IMR-90 (cell line): ENCODE measurements around the gene INO80.

ENCODE experiments used
- BHLHE40 ChIP-seq: fragments of 150-350 bp; IDR thresholded peaks from 2 replicates; pipeline ENCODE4 v1.6.1; 2016; ENCODE audit warnings: mild to moderate bottlenecking, low read depth, low read length
- CEBPB ChIP-seq: IDR thresholded peaks from 2 replicates; pipeline ENCODE4 v1.6.1; 2012; ENCODE audit warnings: low read depth, low read length, improper control_type of control experiment
- CTCF ChIP-seq: conservative IDR thresholded peaks from 2 replicates; pipeline ENCODE4 v1.5.1; 2012; ENCODE audit warnings: mild to moderate bottlenecking, low read depth, low read length, improper control_type of control experiment
- ELK1 ChIP-seq: fragments of 150-350 bp; IDR thresholded peaks from 2 replicates; pipeline ENCODE4 v1.6.1; 2016; ENCODE audit warnings: low read depth, mild to moderate bottlenecking, low read length, moderate library complexity, borderline replicate concordance
- FOS ChIP-seq: fragments of 150-350 bp; IDR thresholded peaks from 2 replicates; pipeline ENCODE4 v1.6.1; 2016; ENCODE audit warnings: low read depth, low read length
- MAFK ChIP-seq: IDR thresholded peaks from 2 replicates; pipeline ENCODE4 v1.6.1; 2012; ENCODE audit warnings: low read depth, low read length, improper control_type of control experiment
- MAZ ChIP-seq: IDR thresholded peaks from 2 replicates; pipeline ENCODE4 v1.6.1; 2012; ENCODE audit warnings: low read depth, mild to moderate bottlenecking, low read length, improper control_type of control experiment, moderate library complexity, borderline replicate concordance
- MXI1 ChIP-seq: IDR thresholded peaks from 2 replicates; pipeline ENCODE4 v1.6.1; 2012; ENCODE audit warnings: low read depth, mild to moderate bottlenecking, low read length, moderate library complexity, borderline replicate concordance
- POLR2A ChIP-seq: IDR thresholded peaks from 2 replicates; pipeline ENCODE4 v1.6.1; 2012; ENCODE audit warnings: mild to moderate bottlenecking, low read depth, low read length
- RAD21 ChIP-seq: IDR thresholded peaks from 2 replicates; pipeline ENCODE4 v1.6.1; 2012; ENCODE audit warnings: low read length, improper control_type of control experiment
- RCOR1 ChIP-seq: IDR thresholded peaks from 2 replicates; pipeline ENCODE4 v1.6.1; 2012; ENCODE audit warnings: mild to moderate bottlenecking, low read length, improper control_type of control experiment; ENCODE audit not compliant: insufficient replicate concordance
- RFX5 ChIP-seq: IDR thresholded peaks from 2 replicates; pipeline ENCODE4 v1.8.0; 2012; ENCODE audit warnings: low read depth, mild to moderate bottlenecking, low read length, moderate library complexity
- SMC3 ChIP-seq: fragments of 150-350 bp; IDR thresholded peaks from 2 replicates; pipeline ENCODE4 v1.6.1; 2016; ENCODE audit warnings: low read depth, mild to moderate bottlenecking, antibody characterized with exemption, low read length, moderate library complexity
- USF2 ChIP-seq: fragments of 150-350 bp; IDR thresholded peaks from 2 replicates; pipeline ENCODE4 v1.6.1; 2017; ENCODE audit warnings: mild to moderate bottlenecking, antibody characterized with exemption, low read length, low read depth

GRCh38 chr15:40942878-40943277 is 173.2 kb downstream of the INO80 start:
- TF ChIP-seq CTCF: no peak
- TF ChIP-seq USF2: no peak
- TF ChIP-seq RAD21: no peak
- no peak for TF ChIP-seq ELK1
- TF ChIP-seq POLR2A: no peak
- no peak for TF ChIP-seq CEBPB
- TF ChIP-seq BHLHE40: no peak
- no peak for TF ChIP-seq RFX5
- TF ChIP-seq MXI1: no peak
- TF ChIP-seq RCOR1: no peak
- no peak for TF ChIP-seq SMC3
- TF ChIP-seq MAZ: no peak
- no peak for TF ChIP-seq MAFK
- TF ChIP-seq FOS: no peak
